Fibroblast of lung (primary cell): ENCODE measurements around the gene PPP1R14B. TPM values are rescaled to one million over a fixed set of nuclear protein-coding genes. Genes with fewer than 3 reads are reported as not detected.

Source experiments
- DNase-seq, 2 donors: peaks; one replicate each; pipeline versions ENCODE4 v3.0.0 to v3.0.0-alpha.2; 2010; ENCODE audit warnings: low read depth in 2 of 2
- H2AFZ ChIP-seq: 2 replicates; pipeline ENCODE4 v1.5.1; 2012; ENCODE audit warnings: low read length, control low read depth, inconsistent platforms
- H3K27ac ChIP-seq: 2 replicates; pipeline ENCODE4 v1.5.1; 2011; ENCODE audit warnings: low read length, control low read depth; ENCODE audit not compliant: insufficient read depth
- H3K27me3 ChIP-seq: 2 replicates; pipeline ENCODE4 v1.5.1; 2011; ENCODE audit warnings: mild to moderate bottlenecking, low read length; ENCODE audit not compliant: control insufficient read depth, insufficient read depth
- H3K36me3 ChIP-seq: 2 replicates; pipeline ENCODE4 v1.5.1; 2011; ENCODE audit warnings: low read length; ENCODE audit not compliant: control insufficient read depth, insufficient read depth
- H3K4me1 ChIP-seq: 2 replicates; pipeline ENCODE4 v1.5.1; 2011; ENCODE audit warnings: low read length; ENCODE audit not compliant: control insufficient read depth, insufficient read depth; ENCODE audit errors: extremely low read depth
- H3K4me2 ChIP-seq: 2 replicates; pipeline ENCODE4 v1.5.1; 2011; ENCODE audit warnings: low read length, control low read depth; ENCODE audit not compliant: insufficient read depth; ENCODE audit errors: extremely low read depth
- H3K4me3 ChIP-seq, 4 experiments: fragments of 200-600 bp in 1 of 4; sonication (generic) in 1 of 4; replicated peaks in 1 of 4; 2 replicates each; pipeline ENCODE4 v1.5.1; 2011 to 2016; ENCODE audit warnings: low read length in 4 of 4, low read depth in 3 of 4, mild to moderate bottlenecking in 3 of 4, control low read depth in 2 of 4, inconsistent platforms in 1 of 4, mixed read lengths in 1 of 4; ENCODE audit not compliant: insufficient read depth in 1 of 4; ENCODE audit errors: control extremely low read depth in 1 of 4
- H3K79me2 ChIP-seq: 2 replicates; pipeline ENCODE4 v1.5.1; 2012; ENCODE audit warnings: mild to moderate bottlenecking, low read length, inconsistent platforms; ENCODE audit not compliant: control insufficient read depth, insufficient read depth
- H3K9ac ChIP-seq: 2 replicates; pipeline ENCODE4 v1.5.1; 2011; ENCODE audit warnings: mild to moderate bottlenecking, low read length, control low read depth; ENCODE audit not compliant: insufficient read depth
- H3K9me3 ChIP-seq: 2 replicates; pipeline ENCODE4 v1.5.1; 2012; ENCODE audit warnings: low read depth, low read length; ENCODE audit not compliant: control insufficient read depth, insufficient read depth
- H4K20me1 ChIP-seq: 2 replicates; pipeline ENCODE4 v1.5.1; 2011; ENCODE audit warnings: low read length; ENCODE audit not compliant: control insufficient read depth, insufficient read depth; ENCODE audit errors: extremely low read depth
- CTCF ChIP-seq, 2 donors: IDR thresholded peaks in 1 of 2; conservative IDR thresholded peaks in 1 of 2; 1 replicate in 1 of 2; 2 replicates in 1 of 2; pipeline ENCODE4 v1.5.1; 2011 to 2012; ENCODE audit warnings: low read length in 2 of 2, control low read depth in 1 of 2, inconsistent platforms in 1 of 2, low read depth in 1 of 2, mild to moderate bottlenecking in 1 of 2
- EZH2 ChIP-seq: IDR thresholded peaks from 2 replicates; pipeline ENCODE4 v1.5.1; 2012; ENCODE audit warnings: low read length, control low read depth, mild to moderate bottlenecking; ENCODE audit errors: missing control alignments
- polyA minus RNA-seq: library from RNA; depleted of rRNA, polyadenylated mRNA; stranded (reverse); fragments of >200 nt; gene quantifications from 2 replicates; pipeline ENCODE4 v1.2.3, GENCODE V29; 2011; ENCODE audit warnings: low replicate concordance
- polyA plus RNA-seq, 2 donors: library from polyadenylated mRNA; depleted of rRNA in 1 of 2; stranded (reverse) in 1 of 2; unstranded in 1 of 2; fragments of >200 nt; gene quantifications; 2 replicates each; pipeline ENCODE4 v1.2.1, GENCODE V29; 2011 to 2012; ENCODE audit warnings: missing spikeins in 1 of 2
- total RNA-seq: library from RNA; depleted of rRNA; stranded (reverse); fragments of >200 nt; gene quantifications from 2 replicates; pipeline ENCODE4 v1.2.1, GENCODE V29; 2014

Gene PPP1R14B
- total RNA-seq (121 and 122 TPM in 2 replicates), polyA plus RNA-seq (107 and 199 TPM in 2 replicates), polyA minus RNA-seq (104 and 218 TPM in 2 replicates)
- polyA plus RNA-seq (2012): 196 and 388 TPM in 2 replicates

DNA sequence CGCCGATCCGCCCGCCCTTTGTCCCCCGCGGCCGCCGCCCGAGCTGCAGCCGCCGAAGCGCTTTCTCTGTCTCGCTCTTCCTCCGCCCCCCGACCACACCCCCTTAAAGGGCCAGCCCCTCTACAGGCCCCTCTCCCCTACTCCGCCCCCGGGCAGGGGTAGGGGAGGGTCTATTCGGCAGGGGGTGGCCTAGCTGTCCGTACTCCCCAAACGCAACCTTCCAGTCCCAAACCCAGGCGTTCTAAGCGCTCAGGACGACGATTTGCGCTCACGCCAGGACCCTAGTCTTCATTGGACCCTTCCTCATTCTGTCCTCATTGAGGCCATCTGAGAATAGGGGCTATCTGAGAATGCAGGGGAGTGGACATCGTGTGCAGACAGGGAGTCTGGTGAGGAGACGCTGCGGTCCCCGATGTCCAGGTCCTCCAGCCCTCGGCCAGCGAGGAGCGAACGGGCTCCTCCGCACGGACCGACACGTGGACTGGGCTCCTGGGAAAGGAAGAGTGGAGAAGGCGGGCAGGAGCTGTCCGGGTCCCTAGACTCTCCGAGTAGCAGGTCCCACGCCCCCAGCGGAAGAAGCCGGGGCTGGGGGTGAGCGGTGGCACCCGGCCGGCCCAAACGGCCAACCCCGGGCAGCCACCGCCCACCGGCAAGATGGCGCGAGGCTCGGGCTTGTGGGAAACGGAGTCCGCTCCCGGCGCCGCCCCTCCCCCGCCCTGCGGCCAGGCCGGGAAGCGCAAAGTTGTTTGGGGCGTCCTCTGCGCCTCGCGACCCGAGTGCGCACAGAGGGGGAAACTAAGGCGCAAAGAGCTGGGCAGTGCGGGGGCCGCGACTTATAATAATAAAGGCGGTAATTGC lies at the start of gene PPP1R14B:
TSS of gene PPP1R14B (minus strand) at position 73 of the 858 bp plus-strand sequence. CDS start 270 bp downstream, outside the sequence.
- H4K20me1 ChIP-seq: no peaks in the 10 kb centered on the region
- no peaks in the 10 kb centered on the region for H3K27me3 ChIP-seq
- peaks cover 4% of the 10 kb centered on the region for H3K36me3 ChIP-seq
- peak within 1 kb of the TSS; percentile 99 for H3K4me2 ChIP-seq
- peak within 1 kb of the TSS; percentile 79 for H3K9ac ChIP-seq
- peak within 1 kb of the TSS; percentile 88 for H3K27ac ChIP-seq
- peak within 1 kb of the TSS; percentile 85 for H2AFZ ChIP-seq
- H3K9me3 ChIP-seq: no peaks in the 10 kb centered on the region
- peaks cover 20% of the 10 kb centered on the region for H3K4me1 ChIP-seq
- no peak for TF ChIP-seq CTCF (conservative IDR thresholded peaks at IDR 0.05 in 1 of 2, IDR thresholded peaks at IDR 0.05 in 1 of 2; ENCODE audit: low read depth in 1 of 2, low read length in 2 of 2)
- H3K79me2 ChIP-seq: peaks cover 43% of the 10 kb centered on the region
- peak; percentile 77 to 85 for DNase-seq
- peak within 1 kb of the TSS; percentile 86 to 97 (median 94) for H3K4me3 ChIP-seq

- Histone ChIP-seq H3K9ac (no peak overlapping the region), H3K36me3 (no peaks in the 10 kb centered on the region), H3K79me2 (no peaks in the 10 kb centered on the region), H3K4me2 (no peak overlapping the region), H4K20me1 (no peaks in the 10 kb centered on the region), H3K4me3 (no peak overlapping the region), H2AFZ (no peak overlapping the region), H3K27ac (no peak overlapping the region), H3K27me3 (peaks cover 70% of the 10 kb centered on the region), H3K4me1 (peaks cover 4% of the 10 kb centered on the region), H3K9me3 (no peaks in the 10 kb centered on the region)
- DNase-seq: no peak
- TF ChIP-seq CTCF (conservative IDR thresholded peaks at IDR 0.05 in 1 of 2, IDR thresholded peaks at IDR 0.05 in 1 of 2; ENCODE audit: low read depth in 1 of 2, low read length in 2 of 2) (no peak), EZH2 (peak; percentile 18)
Measured at GRCh38 chr11:64296236-64296635, 49.5 kb upstream of the PPP1R14B start.

GRCh38 chr11:64295760-64296159 lies 49.0 kb upstream of the PPP1R14B start:
- H3K27ac ChIP-seq: no peak overlapping the region
- TF ChIP-seq CTCF (conservative IDR thresholded peaks at IDR 0.05 in 1 of 2, IDR thresholded peaks at IDR 0.05 in 1 of 2; ENCODE audit: low read depth in 1 of 2, low read length in 2 of 2): no peak
- TF ChIP-seq EZH2: no peak
- H3K27me3 ChIP-seq: peaks cover 73% of the 10 kb centered on the region
- no peak overlapping the region for H2AFZ ChIP-seq
- no peak overlapping the region for H3K4me3 ChIP-seq
- no peaks in the 10 kb centered on the region for H3K9me3 ChIP-seq
- no peaks in the 10 kb centered on the region for H3K79me2 ChIP-seq
- no peak overlapping the region for H3K4me2 ChIP-seq
- no peak for DNase-seq
- no peaks in the 10 kb centered on the region for H4K20me1 ChIP-seq
- H3K9ac ChIP-seq: no peak overlapping the region
- peaks cover 2% of the 10 kb centered on the region for H3K4me1 ChIP-seq
- H3K36me3 ChIP-seq: no peaks in the 10 kb centered on the region
